Hepatocyte (in vitro differentiated cells): ENCODE results near the gene FABP7. TPM values are rescaled to one million over a fixed set of nuclear protein-coding genes. Genes with fewer than 3 reads are reported as not detected.

Experiments used
- DNase-seq: peaks from one replicate; pipeline ENCODE4 v3.0.0-alpha.2; 2016; ENCODE audit warnings: low spot score
- H2AFZ ChIP-seq: fragments of 200-600 bp; sonication (generic); 2 replicates; pipeline ENCODE4 v1.6.0; 2016; ENCODE audit warnings: antibody characterized with exemption, mild to moderate bottlenecking
- H3K27ac ChIP-seq: fragments of 200-600 bp; sonication (generic); 2 replicates; pipeline ENCODE4 v1.5.1; 2016; ENCODE audit warnings: mild to moderate bottlenecking
- H3K27me3 ChIP-seq: fragments of 200-600 bp; sonication (generic); 2 replicates; pipeline ENCODE4 v1.6.1; 2016
- H3K36me3 ChIP-seq: fragments of 200-600 bp; sonication (generic); replicated peaks from 2 replicates; pipeline ENCODE4 v1.5.1; 2016; ENCODE audit warnings: low read depth; ENCODE audit not compliant: insufficient read depth
- H3K4me1 ChIP-seq: fragments of 200-600 bp; sonication (generic); 2 replicates; pipeline ENCODE4 v1.5.1; 2016; ENCODE audit warnings: mild to moderate bottlenecking, moderate library complexity; ENCODE audit not compliant: insufficient read depth
- H3K4me2 ChIP-seq: fragments of 200-600 bp; sonication (generic); 2 replicates; pipeline ENCODE4 v1.6.0; 2016
- H3K4me3 ChIP-seq: fragments of 200-600 bp; sonication (generic); 2 replicates; pipeline ENCODE4 v1.5.1; 2016; ENCODE audit warnings: mild to moderate bottlenecking
- H3K79me2 ChIP-seq: fragments of 200-600 bp; sonication (generic); 2 replicates; pipeline ENCODE4 v1.6.0; 2017; ENCODE audit warnings: mild to moderate bottlenecking
- H3K9me2 ChIP-seq: fragments of 200-600 bp; sonication (generic); replicated peaks from 2 replicates; pipeline ENCODE4 v1.6.0; 2017; ENCODE audit warnings: mild to moderate bottlenecking; ENCODE audit not compliant: insufficient read depth
- H3K9me3 ChIP-seq: fragments of 200-600 bp; sonication (generic); 2 replicates; pipeline ENCODE4 v1.5.1; 2016; ENCODE audit warnings: low read depth, mild to moderate bottlenecking
- H4K20me1 ChIP-seq: fragments of 200-600 bp; sonication (generic); 2 replicates; pipeline ENCODE4 v1.6.0; 2016; ENCODE audit warnings: mild to moderate bottlenecking; ENCODE audit not compliant: insufficient read depth, poor library complexity, severe bottlenecking
- CTCF ChIP-seq: fragments of 200-600 bp; sonication (generic); IDR thresholded peaks from 2 replicates; pipeline ENCODE4 v1.5.1; 2016; ENCODE audit warnings: antibody characterized with exemption, mild to moderate bottlenecking; ENCODE audit not compliant: poor library complexity
- EZH2 ChIP-seq: fragments of 200-600 bp; sonication (generic); IDR thresholded peaks from 2 replicates; pipeline ENCODE4 v1.6.1; 2016; ENCODE audit warnings: antibody characterized with exemption, mild to moderate bottlenecking, borderline replicate concordance
- EZH2phosphoT487 ChIP-seq: fragments of 200-600 bp; sonication (generic); IDR thresholded peaks from one replicate; pipeline ENCODE4 v1.6.1; 2018; ENCODE audit warnings: antibody characterized with exemption, mild to moderate bottlenecking, low read depth, moderate library complexity; ENCODE audit not compliant: unreplicated experiment, severe bottlenecking
- WGBS: methylation state at CpG from one replicate; pipeline ENCODE4 v1.1.6; 2016; ENCODE audit warnings: low lambda C conversion rate; ENCODE audit errors: missing lambda C conversion rate; 5-methylcytosine and 5-hydroxymethylcytosine counted together
- polyA plus RNA-seq: library from polyadenylated mRNA; unstranded; fragments of >200 nt; fragmentation: Nextera tagmentation; extraction: Ambion mirVana; gene quantifications from 2 replicates; pipeline ENCODE4 v1.2.1, GENCODE V29; 2016
- total RNA-seq: library from RNA; depleted of rRNA; stranded (reverse); fragments of >200 nt; gene quantifications from 2 replicates; pipeline ENCODE4 v1.2.3, GENCODE V29; 2014

The FABP7 gene
- total and polyA plus RNA-seq, 2 experiments from 2014 or later: 0.60 TPM; not detected in 1

GRCh38 chr6:122770835-122771601 lies 8.5 kb upstream of the FABP7 start:
- H3K4me1 ChIP-seq: peaks cover 21% of the 10 kb centered on the region
- peak overlapping the region; percentile 48 for H3K4me2 ChIP-seq
- H3K9me2 ChIP-seq: no peaks in the 10 kb centered on the region
- TF ChIP-seq EZH2: no peak
- TF ChIP-seq EZH2phosphoT487: no peak
- peak; percentile 11 for TF ChIP-seq CTCF
- no peaks in the 10 kb centered on the region for H3K36me3 ChIP-seq
- H4K20me1 ChIP-seq: no peaks in the 10 kb centered on the region
- H3K4me3 ChIP-seq: no peak overlapping the region
- WGBS: 9% methylated on average over 1 of the region's 1 CpG
- H3K79me2 ChIP-seq: no peaks in the 10 kb centered on the region
- no peaks in the 10 kb centered on the region for H3K27me3 ChIP-seq
- no peak overlapping the region for H2AFZ ChIP-seq
- no peaks in the 10 kb centered on the region for H3K9me3 ChIP-seq
- peak overlapping the region; percentile 10 for H3K27ac ChIP-seq
- peak; percentile 20 for DNase-seq

- H3K4me1 ChIP-seq: peaks cover 21% of the 10 kb centered on the region
- TF ChIP-seq EZH2 (no peak), EZH2phosphoT487 (no peak), CTCF (no peak)
- H4K20me1 ChIP-seq: no peaks in the 10 kb centered on the region
- H3K36me3 ChIP-seq: no peaks in the 10 kb centered on the region
- no peaks in the 10 kb centered on the region for H3K9me2 ChIP-seq
- no peaks in the 10 kb centered on the region for H3K79me2 ChIP-seq
- H2AFZ ChIP-seq: no peak overlapping the region
- no peaks in the 10 kb centered on the region for H3K27me3 ChIP-seq
- peak overlapping the region; percentile 58 for H3K27ac ChIP-seq
- H3K4me2 ChIP-seq: peak overlapping the region; percentile 13
- no peaks in the 10 kb centered on the region for H3K9me3 ChIP-seq
- WGBS: 54% methylated on average over 3 of the region's 3 CpGs
- H3K4me3 ChIP-seq: no peak overlapping the region
- DNase-seq: peak; percentile 28
Observed at GRCh38 chr6:122772724-122773415, 6.6 kb upstream of the FABP7 start.

- no peak for TF ChIP-seq CTCF
- TF ChIP-seq EZH2phosphoT487: no peak
- no peak for TF ChIP-seq EZH2
- Histone ChIP-seq H2AFZ (no peak overlapping the region), H3K27ac (no peak overlapping the region), H4K20me1 (no peaks in the 10 kb centered on the region), H3K9me3 (no peaks in the 10 kb centered on the region), H3K4me1 (peaks cover 15% of the 10 kb centered on the region), H3K4me2 (no peak overlapping the region), H3K4me3 (no peak overlapping the region), H3K79me2 (no peaks in the 10 kb centered on the region), H3K9me2 (no peaks in the 10 kb centered on the region), H3K36me3 (no peaks in the 10 kb centered on the region), H3K27me3 (no peaks in the 10 kb centered on the region)
- DNase-seq: no peak
Observed at GRCh38 chr6:122775975-122776374, 3.5 kb upstream of the FABP7 start.
